Measurements from ENCODE around the gene NEUROD2.

- no peak for TF ChIP-seq EP300 (IDR thresholded peaks at IDR 0.05; ENCODE audit: borderline replicate concordance in 1 of 2, low read depth in 1 of 2, low read length in 1 of 2)
- no peak for TF ChIP-seq CTCF (IDR thresholded peaks at IDR 0.05)
- no peak for TF ChIP-seq POLR2AphosphoS5 (IDR thresholded peaks at IDR 0.05; ENCODE audit: low read depth, low read length)
- no peak for TF ChIP-seq MXI1 (IDR thresholded peaks at IDR 0.05; ENCODE audit: low read depth, low read length)
- no peak for TF ChIP-seq REST (IDR thresholded peaks at IDR 0.05; ENCODE audit: low read depth, low read length)
- TF ChIP-seq JUND (IDR thresholded peaks at IDR 0.05), result no peak
- no peak for TF ChIP-seq FOXJ3 (CRISPR knock-in tag; IDR thresholded peaks at IDR 0.05)
- TF ChIP-seq RCOR1 (IDR thresholded peaks at IDR 0.05; ENCODE audit: low read length), result no peak
These were observed 4.7 kb upstream of the NEUROD2 start for GRCh38 chr17:39612291-39612894.
